Activated CD4-positive, alpha-beta memory T cell treated with anti-CD3 and anti-CD28 coated beads, Interleukin-2, amount 10 ng/mL, durations not matched to agents 7 days and 5 days (primary cell): ENCODE measurements around the gene KLHL22. TPM values are rescaled to one million over a fixed set of nuclear protein-coding genes. Genes with fewer than 3 reads are reported as not detected.

Experiments
- CTCF ChIA-PET: fragments of 350-600 bp; sonication (Branson Sonifier 250); formaldehyde crosslinking; loops from one replicate; lab custom pipeline; 2021; ENCODE audit warnings: antibody characterized with exemption, inconsistent platforms; lab: Charles Lee
- POLR2A ChIA-PET: fragments of 350-600 bp; sonication (Branson Sonifier 250); formaldehyde crosslinking; loops from one replicate; lab custom pipeline; 2021; ENCODE audit warnings: antibody characterized with exemption; lab: Charles Lee
- DNase-seq: peaks from one replicate; pipeline ENCODE4 v3.0.0-alpha.2; 2020
- H3K27ac Mint-ChIP-seq: one replicate; pipeline ENCODE4 v1.8.0; 2021; ENCODE audit warnings: mild to moderate bottlenecking, mixed read lengths
- H3K27me3 Mint-ChIP-seq: one replicate; pipeline ENCODE4 v1.8.0; 2021; ENCODE audit warnings: mixed read lengths
- H3K36me3 Mint-ChIP-seq: one replicate; pipeline ENCODE4 v1.8.0; 2021; ENCODE audit warnings: low read depth, mixed read lengths
- H3K4me1 Mint-ChIP-seq: one replicate; pipeline ENCODE4 v1.8.0; 2021; ENCODE audit warnings: mixed read lengths
- H3K4me3 Mint-ChIP-seq: one replicate; pipeline ENCODE4 v1.8.0; 2021; ENCODE audit warnings: mild to moderate bottlenecking, mixed read lengths
- H3K9me3 Mint-ChIP-seq: one replicate; pipeline ENCODE4 v1.8.0; 2021; ENCODE audit warnings: mixed read lengths
- total RNA-seq, 2 experiments: library from RNA; stranded (reverse); gene quantifications; one replicate each; pipeline ENCODE4 v1.2.3, GENCODE V29; 2021

The KLHL22 gene
- total RNA-seq, 2 experiments from 2014 or later: 31.1 to 32.8 TPM

- Mint-ChIP-seq H3K4me3 (no peak overlapping the region), H3K9me3 (no peaks in the 10 kb centered on the region), H3K27ac (peak overlapping the region; percentile 65), H3K27me3 (no peaks in the 10 kb centered on the region), H3K36me3 (peaks cover 36% of the 10 kb centered on the region), H3K4me1 (peaks cover 32% of the 10 kb centered on the region)
- no peak for DNase-seq
- POLR2A ChIA-PET: interaction anchor here (0.7 to 1.4 kb wide), 5 partner anchors 12 to 425 kb away, joined by 3 to 5 read pairs (median 3); partner anchors contain the start of gene MED15
- CTCF ChIA-PET: interaction anchor here (0.7 to 1.8 kb wide), 3 partner anchors 31 to 114 kb away, joined by 3 to 7 read pairs (median 3); no protein-coding TSS in a partner anchor
Observed at GRCh38 chr22:20532256-20532993, 36.8 kb upstream of the KLHL22 start.

- H3K4me1 Mint-ChIP-seq: peaks cover 38% of the 10 kb centered on the region
- H3K9me3 Mint-ChIP-seq: no peaks in the 10 kb centered on the region
- no peaks in the 10 kb centered on the region for H3K27me3 Mint-ChIP-seq
- POLR2A ChIA-PET: interaction anchor here (0.7 to 1.4 kb wide), 2 partner anchors 24 to 426 kb away, joined by 4 to 5 read pairs; partner anchors contain the start of gene MED15
- no peak for DNase-seq
- peak overlapping the region; percentile 19 for H3K27ac Mint-ChIP-seq
- H3K4me3 Mint-ChIP-seq: no peak overlapping the region
- H3K36me3 Mint-ChIP-seq: peaks cover 38% of the 10 kb centered on the region
- CTCF ChIA-PET: interaction anchor here (0.7 kb wide), 1 partner anchor 32 kb away, joined by 3 read pairs; no protein-coding TSS in a partner anchor
Observed at GRCh38 chr22:20531404-20532201, 36.0 kb upstream of the KLHL22 start.

GRCh38 chr22:20531154-20531403 is 35.5 kb upstream of the KLHL22 start:
- CTCF ChIA-PET: no interaction called here
- H3K27ac Mint-ChIP-seq: no peak overlapping the region
- no peaks in the 10 kb centered on the region for H3K27me3 Mint-ChIP-seq
- H3K4me3 Mint-ChIP-seq: no peak overlapping the region
- no peaks in the 10 kb centered on the region for H3K9me3 Mint-ChIP-seq
- POLR2A ChIA-PET: interaction anchor here (0.6 kb wide), 1 partner anchor 22 kb away, joined by 3 read pairs; no protein-coding TSS in a partner anchor
- H3K36me3 Mint-ChIP-seq: peaks cover 43% of the 10 kb centered on the region
- H3K4me1 Mint-ChIP-seq: peaks cover 43% of the 10 kb centered on the region
- DNase-seq: no peak

DNA sequence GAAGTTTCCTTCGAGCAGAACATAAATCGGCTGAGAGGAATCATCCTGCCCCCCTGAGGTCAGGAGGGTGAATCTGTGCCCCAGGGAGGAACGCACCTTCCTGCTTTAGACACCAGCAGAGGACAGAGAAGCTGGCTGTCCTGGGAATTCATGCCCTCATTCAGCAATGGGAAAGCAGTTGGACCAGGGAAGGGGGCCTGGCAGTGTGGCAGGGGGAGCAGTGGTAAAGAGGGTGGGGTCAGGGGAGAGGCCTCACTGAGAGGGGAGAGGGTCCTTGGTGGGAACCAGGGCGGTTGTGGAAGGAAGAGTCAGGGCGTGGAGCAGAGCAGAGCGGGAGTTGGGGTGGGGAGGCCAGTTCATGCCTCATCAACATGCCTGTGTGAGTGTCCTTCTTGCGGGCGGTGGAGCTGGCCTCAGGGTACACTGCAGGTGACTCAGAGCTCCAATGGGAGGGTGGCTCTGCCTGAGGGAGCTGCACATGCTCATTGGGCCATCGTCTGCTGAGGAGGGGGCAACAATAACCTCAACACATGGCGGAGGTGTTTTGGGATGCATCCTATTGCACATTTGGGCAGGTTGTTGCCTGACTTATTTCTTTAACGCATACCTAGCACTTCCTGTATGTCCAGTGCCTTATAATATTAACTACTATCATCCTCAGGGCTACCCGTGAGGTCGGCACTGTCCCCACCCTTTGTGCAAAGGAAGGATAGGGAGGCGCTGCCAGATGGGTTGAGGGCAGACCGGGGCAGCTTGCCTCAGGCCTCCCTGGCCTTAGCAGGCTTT is 35.0 kb upstream of the KLHL22 start:
- POLR2A ChIA-PET: interaction anchor here (0.6 to 1.4 kb wide), 2 partner anchors 21 to 23 kb away, joined by 3 read pairs; partner anchors contain the start of gene MED15
- no peaks in the 10 kb centered on the region for H3K9me3 Mint-ChIP-seq
- H3K36me3 Mint-ChIP-seq: peaks cover 43% of the 10 kb centered on the region
- H3K4me3 Mint-ChIP-seq: no peak overlapping the region
- CTCF ChIA-PET: no interaction called here
- no peak overlapping the region for H3K27ac Mint-ChIP-seq
- DNase-seq: no peak
- peaks cover 43% of the 10 kb centered on the region for H3K4me1 Mint-ChIP-seq
- no peaks in the 10 kb centered on the region for H3K27me3 Mint-ChIP-seq

DNA sequence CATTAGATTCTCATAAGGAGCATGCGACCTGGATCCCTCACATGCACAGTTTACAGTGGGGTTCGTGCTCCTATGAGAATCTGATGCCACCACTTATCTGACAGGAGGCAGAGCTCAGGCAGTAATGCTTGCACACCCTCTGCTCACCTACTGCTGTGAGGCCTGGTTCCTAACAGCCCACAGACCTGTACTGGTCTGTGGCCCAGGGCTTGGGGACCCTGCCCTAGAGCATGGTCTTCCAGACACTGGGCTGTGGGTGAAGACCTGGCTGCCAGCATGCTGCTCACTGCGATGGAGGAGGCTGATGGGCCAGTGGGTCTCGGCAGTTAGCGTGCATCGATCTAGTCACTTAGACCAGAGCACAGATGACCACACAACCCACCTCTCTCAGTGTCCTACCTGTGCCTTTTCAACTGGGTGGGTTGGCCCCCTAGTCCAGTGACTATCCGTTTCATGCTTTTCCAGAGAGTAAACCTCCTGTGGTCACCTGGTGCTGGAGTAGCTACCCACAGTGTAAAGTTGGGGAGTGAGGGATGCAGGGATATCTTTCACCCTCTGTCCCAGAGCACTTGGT is 32.9 kb upstream of the KLHL22 start:
- H3K4me1 Mint-ChIP-seq: peaks cover 48% of the 10 kb centered on the region
- peaks cover 51% of the 10 kb centered on the region for H3K36me3 Mint-ChIP-seq

GRCh38 chr22:20526628-20527355 is 31.2 kb upstream of the KLHL22 start:
- Mint-ChIP-seq H3K4me1 (peaks cover 50% of the 10 kb centered on the region), H3K27me3 (no peaks in the 10 kb centered on the region), H3K9me3 (no peaks in the 10 kb centered on the region), H3K27ac (no peak overlapping the region), H3K4me3 (no peak overlapping the region), H3K36me3 (peaks cover 53% of the 10 kb centered on the region)
- POLR2A ChIA-PET: interaction anchor here (0.9 to 3.4 kb wide), 3 partner anchors 11 to 18 kb away, joined by 3 to 19 read pairs (median 6); partner anchors contain the start of gene MED15
- DNase-seq: no peak
- CTCF ChIA-PET: interaction anchor here (2.5 kb wide), 1 partner anchor 45 kb away, joined by 7 read pairs; no protein-coding TSS in a partner anchor

More for the DNA sequence above, 32.9 kb upstream of the KLHL22 start:
- DNase-seq: no peak
- no peaks in the 10 kb centered on the region for H3K9me3 Mint-ChIP-seq
- no peak overlapping the region for H3K27ac Mint-ChIP-seq
- no peaks in the 10 kb centered on the region for H3K27me3 Mint-ChIP-seq
- ChIA-PET POLR2A (interaction anchor here (0.9 kb wide), 1 partner anchor 16 kb away, joined by 4 read pairs; no protein-coding TSS in a partner anchor), CTCF (interaction anchor here (0.6 to 1.3 kb wide), 2 partner anchors 35 to 110 kb away, joined by 3 to 4 read pairs; no protein-coding TSS in a partner anchor)
- H3K4me3 Mint-ChIP-seq: no peak overlapping the region

DNA sequence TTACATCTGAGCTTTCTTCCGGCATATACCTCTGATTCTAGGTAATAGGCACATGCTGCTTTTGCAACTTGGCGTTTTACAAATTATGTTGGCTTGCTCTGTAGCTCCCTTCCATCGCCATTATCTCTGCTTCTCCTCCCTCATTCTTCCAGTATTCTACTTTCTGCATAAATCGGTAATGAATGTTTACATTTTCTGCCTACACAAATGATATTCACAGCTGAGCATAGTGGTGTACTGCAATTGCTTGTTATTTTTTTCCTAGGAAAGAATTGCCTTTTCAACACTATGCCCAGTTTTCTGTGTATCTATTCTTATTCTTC is 30.7 kb upstream of the KLHL22 start:
- Mint-ChIP-seq H3K9me3 (no peaks in the 10 kb centered on the region), H3K36me3 (peaks cover 51% of the 10 kb centered on the region), H3K4me3 (no peak overlapping the region), H3K27ac (no peak overlapping the region), H3K4me1 (peaks cover 47% of the 10 kb centered on the region), H3K27me3 (no peaks in the 10 kb centered on the region)
- DNase-seq: no peak
- ChIA-PET CTCF (interaction anchor here (2.5 kb wide), 1 partner anchor 45 kb away, joined by 7 read pairs; no protein-coding TSS in a partner anchor), POLR2A (interaction anchor here (2.1 to 3.4 kb wide), 2 partner anchors 10 to 18 kb away, joined by 6 to 19 read pairs; partner anchors contain the start of gene MED15)

GRCh38 chr22:20525048-20525447 is 29.5 kb upstream of the KLHL22 start:
- POLR2A ChIA-PET: interaction anchor here (1.7 to 3.4 kb wide), 5 partner anchors 9 to 27 kb away, joined by 4 to 19 read pairs (median 7); partner anchors contain the start of gene MED15
- H3K9me3 Mint-ChIP-seq: no peaks in the 10 kb centered on the region
- CTCF ChIA-PET: interaction anchor here (0.7 to 2.5 kb wide), 5 partner anchors 9 to 107 kb away, joined by 3 to 7 read pairs (median 3); no protein-coding TSS in a partner anchor
- peaks cover 54% of the 10 kb centered on the region for H3K4me1 Mint-ChIP-seq
- H3K36me3 Mint-ChIP-seq: peaks cover 54% of the 10 kb centered on the region
- no peaks in the 10 kb centered on the region for H3K27me3 Mint-ChIP-seq
- H3K27ac Mint-ChIP-seq: no peak overlapping the region
- DNase-seq: no peak
- no peak overlapping the region for H3K4me3 Mint-ChIP-seq

DNA sequence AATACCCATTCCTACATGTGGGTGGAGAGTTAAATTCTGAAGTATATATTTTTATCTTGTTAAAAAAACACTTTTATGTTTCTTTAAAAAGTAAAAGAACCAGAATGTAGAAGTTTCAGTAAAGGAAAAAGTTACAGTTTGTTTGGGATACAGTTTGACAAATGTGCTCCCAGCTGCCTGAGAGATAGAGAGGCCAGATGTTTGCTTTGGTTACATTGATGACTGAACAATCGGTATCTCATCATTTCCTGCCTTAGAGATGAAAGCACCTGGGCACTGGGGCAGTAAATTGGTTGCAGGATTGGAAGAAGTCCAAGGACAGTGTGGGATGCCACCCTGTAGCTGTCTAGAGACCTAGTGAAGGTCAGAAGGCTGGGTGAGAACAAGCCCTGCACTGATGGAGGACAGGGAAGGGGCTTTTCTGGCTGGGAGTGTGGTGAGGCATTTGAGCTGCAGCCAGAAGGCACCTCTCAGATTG is 28.4 kb upstream of the KLHL22 start:
- peaks cover 60% of the 10 kb centered on the region for H3K4me1 Mint-ChIP-seq
- no peaks in the 10 kb centered on the region for H3K9me3 Mint-ChIP-seq
- H3K27ac Mint-ChIP-seq: peak overlapping the region; percentile 66
- ChIA-PET POLR2A (interaction anchor here (0.8 to 3.4 kb wide), 8 partner anchors 12 to 45 kb away, joined by 3 to 19 read pairs (median 6); partner anchors contain the start of gene MED15), CTCF (interaction anchor here (0.9 to 2.5 kb wide), 2 partner anchors 47 to 106 kb away, joined by 3 to 7 read pairs; no protein-coding TSS in a partner anchor)
- H3K36me3 Mint-ChIP-seq: peaks cover 59% of the 10 kb centered on the region
- DNase-seq: no peak
- no peak overlapping the region for H3K4me3 Mint-ChIP-seq
- H3K27me3 Mint-ChIP-seq: no peaks in the 10 kb centered on the region

DNA sequence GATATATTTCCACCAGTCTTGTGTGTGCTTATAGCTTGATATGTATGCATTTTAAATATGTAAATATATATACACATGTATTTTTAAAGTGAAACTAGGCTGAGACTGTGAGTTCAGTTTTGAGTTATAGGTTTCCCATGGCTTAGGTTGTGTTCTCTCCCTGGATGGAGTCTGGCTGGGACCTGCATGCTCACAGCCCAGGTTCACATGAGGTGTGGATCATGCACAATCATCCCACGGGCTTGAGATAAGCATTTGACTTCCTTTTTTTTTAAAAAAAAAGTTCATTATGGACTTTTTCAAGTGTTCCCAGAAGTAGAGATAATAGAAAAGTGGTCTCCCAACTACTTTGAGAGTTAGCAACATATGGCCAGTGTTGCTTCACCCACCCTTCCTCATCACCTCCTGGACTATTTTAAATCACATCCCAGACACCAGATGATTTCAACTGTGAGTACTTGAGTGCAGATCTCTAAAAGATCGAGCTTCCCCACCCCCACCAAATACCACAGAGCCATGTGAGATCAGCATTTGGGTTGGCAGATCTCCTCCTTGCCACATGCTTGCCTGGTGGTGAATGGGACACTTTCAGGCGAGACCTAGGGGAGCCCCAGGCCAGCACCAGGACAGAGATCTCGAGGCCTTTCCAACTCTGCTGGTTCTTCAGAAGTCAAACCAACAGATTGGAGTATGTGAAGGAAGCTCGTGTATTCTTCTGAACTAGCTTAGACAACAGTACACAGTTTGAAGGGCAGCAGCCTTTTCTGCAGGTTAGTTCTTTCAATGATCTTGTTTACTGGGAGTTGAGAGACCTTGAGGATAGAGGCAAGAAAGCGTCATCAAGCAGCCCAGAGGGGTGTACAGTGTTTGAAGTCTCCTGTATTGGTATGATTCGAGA is 27.7 kb upstream of the KLHL22 start:
- Mint-ChIP-seq H3K27me3 (no peaks in the 10 kb centered on the region), H3K27ac (peak overlapping the region; percentile 63), H3K4me1 (peaks cover 64% of the 10 kb centered on the region), H3K9me3 (no peaks in the 10 kb centered on the region), H3K4me3 (no peak overlapping the region), H3K36me3 (peaks cover 59% of the 10 kb centered on the region)
- CTCF ChIA-PET: no interaction called here
- POLR2A ChIA-PET: interaction anchor here (0.8 to 3.4 kb wide), 10 partner anchors 11 to 46 kb away, joined by 3 to 19 read pairs (median 5); partner anchors contain the start of genes KLHL22 and MED15
- DNase-seq: peak; percentile 36
